SK-N-SH (cell line): ENCODE measurements around the gene VGF. TPM values are rescaled to one million over a fixed set of nuclear protein-coding genes. Genes with fewer than 3 reads are reported as not detected.
A peak's percentile ranks its signal among the peaks of the same experiment; 100 is the strongest.

ENCODE experiments used
- CTCF ChIA-PET: fragments of 300-600, 350-600 bp; formaldehyde crosslinking; extraction: SDS; loops from one replicate; lab custom pipeline; 2021; lab: Yijun Ruan, JAX
- POLR2A ChIA-PET: fragments of 350-600 bp; sonication (Branson Sonifier 250); formaldehyde crosslinking; extraction: SDS; loops from one replicate; lab custom pipeline; 2020; ENCODE audit warnings: antibody characterized with exemption, inconsistent platforms; lab: Yijun Ruan, JAX
- DNase-seq: peaks from one replicate; pipeline ENCODE4 v3.0.0; 2012
- H2AFZ ChIP-seq: fragments of 200-600 bp; sonication (generic); 2 replicates; pipeline ENCODE4 v1.8.1; 2016; ENCODE audit warnings: antibody characterized with exemption, mild to moderate bottlenecking, low read depth
- H3F3A ChIP-seq: fragments of 200-600 bp; sonication (generic); replicated peaks from 2 replicates; pipeline ENCODE3; 2016; ENCODE audit warnings: antibody characterized with exemption, mild to moderate bottlenecking; ENCODE audit not compliant: insufficient read depth
- H3K27ac ChIP-seq, 2 experiments: fragments of 200-500 bp in 1 of 2; fragments of 200-600 bp in 1 of 2; sonication (Bioruptor generic) in 1 of 2; sonication (generic), shearing (Covaris generic) in 1 of 2; 2 replicates each; pipeline versions ENCODE4 v1.5.1 to v1.6.1; 2014 to 2016; ENCODE audit warnings: low read depth in 2 of 2, inconsistent platforms in 1 of 2, low read length in 1 of 2, mild to moderate bottlenecking in 1 of 2, mixed read lengths in 1 of 2
- H3K27me3 ChIP-seq: fragments of 200-600 bp; sonication (generic), shearing (Covaris generic); 2 replicates; pipeline ENCODE4 v1.6.1; 2016; ENCODE audit warnings: mixed run types; ENCODE audit not compliant: insufficient read depth
- H3K36me3 ChIP-seq, 2 experiments: fragments of 200-500 bp in 1 of 2; fragments of 200-600 bp in 1 of 2; sonication (Bioruptor generic) in 1 of 2; sonication (generic) in 1 of 2; replicated peaks in 1 of 2; 2 replicates each; pipeline versions ENCODE3 to v1.5.1; 2014 to 2016; ENCODE audit warnings: low read length in 1 of 2, mild to moderate bottlenecking in 1 of 2; ENCODE audit not compliant: insufficient read depth in 2 of 2, control insufficient read depth in 1 of 2
- H3K4me1 ChIP-seq, 2 experiments: fragments of 200-500 bp in 1 of 2; fragments of 200-600 bp in 1 of 2; sonication (Bioruptor generic) in 1 of 2; sonication (generic), shearing (Covaris generic) in 1 of 2; 2 replicates each; pipeline versions ENCODE4 v1.5.1 to v1.6.1; 2014 to 2016; ENCODE audit warnings: low read depth in 1 of 2, low read length in 1 of 2, mixed run types in 1 of 2; ENCODE audit not compliant: insufficient read depth in 2 of 2, control insufficient read depth in 1 of 2
- H3K4me2 ChIP-seq: fragments of 200-600 bp; sonication (generic), shearing (Covaris generic); 2 replicates; pipeline ENCODE4 v1.6.1; 2017; ENCODE audit warnings: mixed run types
- H3K4me3 ChIP-seq, 2 experiments: fragments of 200-500 bp in 1 of 2; fragments of 200-600 bp in 1 of 2; sonication (Bioruptor generic) in 1 of 2; sonication (generic), shearing (Covaris generic) in 1 of 2; 2 replicates each; pipeline versions ENCODE4 v1.5.1 to v1.8.1; 2014 to 2016; ENCODE audit warnings: low read depth in 2 of 2, inconsistent platforms in 1 of 2, low read length in 1 of 2, mild to moderate bottlenecking in 1 of 2, mixed read lengths in 1 of 2, moderate library complexity in 1 of 2
- H3K79me2 ChIP-seq: fragments of 200-600 bp; sonication (generic); 2 replicates; pipeline ENCODE4 v1.8.1; 2017; ENCODE audit warnings: mild to moderate bottlenecking; ENCODE audit not compliant: insufficient read depth
- H3K9ac ChIP-seq: fragments of 200-600 bp; sonication (generic); 2 replicates; pipeline ENCODE4 v1.6.1; 2017; ENCODE audit warnings: mixed run types
- H3K9me2 ChIP-seq: fragments of 200-600 bp; sonication (generic); 2 replicates; pipeline ENCODE4 v1.6.1; 2017; ENCODE audit warnings: mixed run types
- H3K9me3 ChIP-seq: fragments of 200-600 bp; sonication (generic); 2 replicates; pipeline ENCODE4 v1.6.1; 2017; ENCODE audit warnings: mixed run types, mild to moderate bottlenecking, moderate library complexity
- H4K20me1 ChIP-seq: fragments of 200-600 bp; sonication (generic); 2 replicates; pipeline ENCODE4 v1.6.1; 2017; ENCODE audit warnings: mild to moderate bottlenecking, mixed run types; ENCODE audit not compliant: insufficient read depth
- ELF1 ChIP-seq: IDR thresholded peaks from 2 replicates; pipeline ENCODE4 v1.4.0; 2012
- EP300 ChIP-seq, 2 experiments: IDR thresholded peaks; 2 replicates each; pipeline versions ENCODE4 v1.4.0 to v1.6.1; 2012; ENCODE audit warnings: borderline replicate concordance in 1 of 2, low read depth in 1 of 2, low read length in 1 of 2
- EZH2phosphoT487 ChIP-seq: fragments of 200-600 bp; sonication (generic); IDR thresholded peaks from 2 replicates; pipeline ENCODE4 v1.6.1; 2017; ENCODE audit warnings: low read depth, mixed run types, mild to moderate bottlenecking, antibody characterized with exemption, moderate library complexity, borderline replicate concordance
- FOXJ3 ChIP-seq: sonication (generic); formaldehyde crosslinking; IDR thresholded peaks from 2 replicates; pipeline ENCODE4 v1.5.1; 2020; ENCODE audit warnings: mild to moderate bottlenecking, missing genetic modification reagents
- FOXM1 ChIP-seq: IDR thresholded peaks from 2 replicates; pipeline ENCODE4 v1.4.0; 2012; ENCODE audit warnings: low read depth, mild to moderate bottlenecking
- GATA2 ChIP-seq: sonication (generic); formaldehyde crosslinking; IDR thresholded peaks from 2 replicates; pipeline ENCODE4 v1.5.0; 2020; ENCODE audit warnings: mild to moderate bottlenecking, missing genetic modification reagents
- JUND ChIP-seq: IDR thresholded peaks from 2 replicates; pipeline ENCODE4 v1.4.0; 2012
- MXI1 ChIP-seq: IDR thresholded peaks from 2 replicates; pipeline ENCODE4 v1.6.1; 2012; ENCODE audit warnings: mild to moderate bottlenecking, low read depth, low read length, improper control_type of control experiment
- NRF1 ChIP-seq: IDR thresholded peaks from 2 replicates; pipeline ENCODE4 v1.6.1; 2012; ENCODE audit warnings: low read depth, mild to moderate bottlenecking, low read length
- RAD21 ChIP-seq: IDR thresholded peaks from 2 replicates; pipeline ENCODE4 v1.6.1; 2012; ENCODE audit warnings: mild to moderate bottlenecking, low read length
- SMC3 ChIP-seq: IDR thresholded peaks from 2 replicates; pipeline ENCODE4 v1.6.1; 2012; ENCODE audit warnings: low read depth, low read length, improper control_type of control experiment
- TAF1 ChIP-seq: IDR thresholded peaks from 2 replicates; pipeline ENCODE4 v1.6.1; 2012; ENCODE audit warnings: low read depth, mild to moderate bottlenecking, low read length, moderate library complexity, borderline replicate concordance
- TCF12 ChIP-seq: IDR thresholded peaks from 2 replicates; pipeline ENCODE4 v1.4.0; 2012
- TEAD4 ChIP-seq: IDR thresholded peaks from 2 replicates; pipeline ENCODE4 v1.4.0; 2012; ENCODE audit warnings: mild to moderate bottlenecking, borderline replicate concordance; ENCODE audit not compliant: insufficient read depth
- USF1 ChIP-seq: IDR thresholded peaks from 2 replicates; pipeline ENCODE4 v1.4.0; 2012; ENCODE audit warnings: low read depth, borderline replicate concordance
- USF2 ChIP-seq: fragments of 150-350 bp; IDR thresholded peaks from 2 replicates; pipeline ENCODE4 v1.6.1; 2017; ENCODE audit warnings: antibody characterized with exemption, low read length, low read depth, borderline replicate concordance
- ZBTB33 ChIP-seq: IDR thresholded peaks from 2 replicates; pipeline ENCODE4 v1.4.0; 2012; ENCODE audit warnings: low read depth, borderline replicate concordance
- WGBS: methylation state at CpG from one replicate; pipeline ENCODE4 v1.1.6; 2017; ENCODE audit warnings: low lambda C conversion rate; 5-methylcytosine and 5-hydroxymethylcytosine counted together
- polyA plus RNA-seq, 3 experiments: library from polyadenylated mRNA; depleted of rRNA; stranded (reverse); fragments of >200 nt; gene quantifications; 2 replicates each; pipeline ENCODE4 v1.2.3, GENCODE V29; 2012

The VGF gene
- polyA plus RNA-seq, 1 of the 3 experiments (the other 2 are of a cell fraction), result 54.3 TPM

GRCh38 chr7:101127460-101128039 lies 37.8 kb downstream of the VGF start:
- 14% methylated on average over 3 of the region's 3 CpGs for WGBS
- Histone ChIP-seq H3K9me2 (no peaks in the 10 kb centered on the region), H3K4me3 (peak overlapping the region; percentile 46 to 85; a peak in 3 of 4 replicates), H3K4me2 (peak overlapping the region; percentile 96), H3K36me3 (peaks cover 4 to 53% of the 10 kb centered on the region in 2 experiments), H3K79me2 (peaks cover 86% of the 10 kb centered on the region), H3K27me3 (no peaks in the 10 kb centered on the region), H3K9me3 (no peaks in the 10 kb centered on the region), H2AFZ (no peak overlapping the region), H3K9ac (peak overlapping the region; percentile 95), H3K4me1 (peaks cover 14 to 38% of the 10 kb centered on the region in 2 experiments; a peak in 3 of 4 replicates), H4K20me1 (peaks cover 55% of the 10 kb centered on the region), H3F3A (peaks cover 88% of the 10 kb centered on the region), H3K27ac (peak overlapping the region; percentile 6 to 98; a peak in 3 of 4 replicates)
- CTCF ChIA-PET, result interaction anchor here (1.3 to 4.0 kb wide), 7 partner anchors 10 to 114 kb away, joined by 3 to 34 read pairs (median 10); no protein-coding TSS in a partner anchor
- DNase-seq, result no peak
- POLR2A ChIA-PET, result no interaction called here
- TF ChIP-seq USF2, result no peak
- peak; percentile 19; the same call in 1 of the 2 replicates for TF ChIP-seq JUND
- no peak for TF ChIP-seq RAD21
- TF ChIP-seq EZH2phosphoT487, result no peak
- TF ChIP-seq TAF1, result 0 out of 2 replicates have a peak, but pooled peaks have one; percentile 12
- 0 out of 4 replicates have a peak, but pooled peaks of 1 of the 2 experiments have one; percentile 8 for TF ChIP-seq EP300 (IDR thresholded peaks at IDR 0.05; ENCODE audit: borderline replicate concordance in 1 of 2, low read depth in 1 of 2, low read length in 1 of 2)

GRCh38 chr7:101126651-101127459 lies 38.5 kb downstream of the VGF start, which contains the start of gene SERPINE1:
SERPINE1 (plus strand) TSS chr7:101127104; CDS start chr7:101128394, 1,290 bp downstream.
- Histone ChIP-seq H2AFZ (peak within 1 kb of the TSS; percentile 5; the same call in 1 of the 2 replicates), H3K36me3 (peaks cover 4 to 47% of the 10 kb centered on the region in 2 experiments), H3K9ac (peak within 1 kb of the TSS; percentile 95), H3K4me2 (peak within 1 kb of the TSS; percentile 96), H3K9me2 (no peaks in the 10 kb centered on the region), H3K79me2 (peaks cover 82% of the 10 kb centered on the region), H3K27ac (peak within 1 kb of the TSS; percentile 61 to 98), H3K27me3 (no peaks in the 10 kb centered on the region), H4K20me1 (peaks cover 48% of the 10 kb centered on the region), H3K4me1 (peaks cover 14 to 39% of the 10 kb centered on the region in 2 experiments; a peak in 3 of 4 replicates), H3K9me3 (no peaks in the 10 kb centered on the region), H3F3A (peaks cover 84% of the 10 kb centered on the region), H3K4me3 (peak within 1 kb of the TSS; percentile 46 to 85; a peak in 3 of 4 replicates)
- POLR2A ChIA-PET, result interaction anchor here (0.7 kb wide), 1 partner anchor 434 kb away, joined by 3 read pairs; no protein-coding TSS in a partner anchor
- 5% methylated on average over 22 of the region's 22 CpGs for WGBS
- DNase-seq, result peak; percentile 83
- CTCF ChIA-PET, result interaction anchor here (1.5 to 4.0 kb wide), 7 partner anchors 11 to 115 kb away, joined by 3 to 34 read pairs (median 10); no protein-coding TSS in a partner anchor
- 0 out of 2 replicates have a peak, but pooled peaks have one; percentile 1 for TF ChIP-seq SMC3
- no peak for TF ChIP-seq FOXM1
- TF ChIP-seq TEAD4, result no peak; the same call in 1 of the 2 replicates
- TF ChIP-seq FOXJ3 (CRISPR knock-in tag), result no peak
- TF ChIP-seq ZBTB33, result peak; percentile 82
- peak; percentile 86 for TF ChIP-seq TCF12
- TF ChIP-seq USF1, result no peak
- TF ChIP-seq TAF1, result peak; percentile 97
- TF ChIP-seq ELF1, result 0 out of 2 replicates have a peak, but pooled peaks have one; percentile 56
- no peak for TF ChIP-seq GATA2
- TF ChIP-seq MXI1, result no peak
- peak in 1 of 2 experiments; percentile 55; a peak in 1 of 4 replicates for TF ChIP-seq EP300 (IDR thresholded peaks at IDR 0.05; ENCODE audit: borderline replicate concordance in 1 of 2, low read depth in 1 of 2, low read length in 1 of 2)
- peak; percentile 62; the same call in 1 of the 2 replicates for TF ChIP-seq JUND
- TF ChIP-seq NRF1, result no peak
- no peak for TF ChIP-seq EZH2phosphoT487
